Panc1 (cell line): ENCODE measurements around the gene MAPKAPK5. TPM values are rescaled to one million over a fixed set of nuclear protein-coding genes. Genes with fewer than 3 reads are reported as not detected.
"Not testable (repeated sequence)": the region's sequence is repeated elsewhere in the genome, so short reads cannot be mapped to it uniquely, and the experiment has no call there.

ENCODE experiments used
- ATAC-seq: fragments of 200-7000 bp; cut with Tn5 transposase; 2 replicates; pipeline ENCODE4 v1.9.1; 2020; ENCODE audit warnings: mild to moderate bottlenecking, moderate library complexity
- BruUV-seq: library from RNA; stranded (reverse); fragments of 400-500 nt; replicated peaks from 2 replicates; lab custom pipeline; 2021; lab: Mats Ljungman, UMichigan
- CTCF ChIA-PET: fragments of 300-600 bp; sonication (Branson Sonifier 250); formaldehyde crosslinking; loops from one replicate; lab custom pipeline; 2022; ENCODE audit warnings: antibody characterized with exemption; lab: Charles Lee
- POLR2A ChIA-PET: fragments of 300-600 bp; sonication (Branson Sonifier 250); formaldehyde crosslinking; loops from one replicate; lab custom pipeline; 2022; ENCODE audit warnings: antibody characterized with exemption; lab: Charles Lee
- DNase-seq: peaks from one replicate; pipeline ENCODE4 v3.0.0-alpha.2; 2010; ENCODE audit warnings: low read depth, low spot score
- H3K27ac ChIP-seq: 2 replicates; pipeline ENCODE4 v1.5.1; 2011; ENCODE audit warnings: mild to moderate bottlenecking, low read length, inconsistent platforms
- H3K27me3 ChIP-seq: fragments of 200-500 bp; sonication (Bioruptor generic); 2 replicates; pipeline ENCODE4 v1.6.0; 2014; ENCODE audit warnings: low read length, inconsistent platforms; ENCODE audit not compliant: control insufficient read depth, insufficient read depth
- H3K36me3 ChIP-seq: fragments of 200-500 bp; sonication (Bioruptor generic); 2 replicates; pipeline ENCODE4 v1.5.1; 2014; ENCODE audit warnings: inconsistent platforms, mild to moderate bottlenecking, low read length, moderate library complexity; ENCODE audit not compliant: control insufficient read depth, insufficient read depth
- H3K4me1 ChIP-seq: 2 replicates; pipeline ENCODE4 v1.5.1; 2011; ENCODE audit warnings: inconsistent platforms, mild to moderate bottlenecking, low read length, moderate library complexity; ENCODE audit not compliant: control insufficient read depth, insufficient read depth
- H3K4me3 ChIP-seq, 2 experiments: 2 replicates each; pipeline ENCODE4 v1.5.1; 2011 to 2012; ENCODE audit warnings: low read depth in 2 of 2, low read length in 2 of 2, mild to moderate bottlenecking in 2 of 2, inconsistent platforms in 1 of 2, moderate library complexity in 1 of 2
- H3K9me3 ChIP-seq: fragments of 200-500 bp; sonication (Bioruptor generic); 2 replicates; pipeline ENCODE4 v1.5.1; 2014; ENCODE audit warnings: low read depth, mild to moderate bottlenecking, inconsistent platforms, low read length, moderate library complexity; ENCODE audit not compliant: control insufficient read depth, insufficient read depth
- POLR2AphosphoS5 ChIP-seq: IDR thresholded peaks from 2 replicates; pipeline ENCODE4 v1.6.1; 2012; ENCODE audit warnings: mild to moderate bottlenecking, low read depth, low read length, moderate library complexity
- SIN3A ChIP-seq: IDR thresholded peaks from 2 replicates; pipeline ENCODE4 v1.6.1; 2012; ENCODE audit warnings: low read depth, mild to moderate bottlenecking, low read length, moderate library complexity, borderline replicate concordance; ENCODE audit not compliant: insufficient read depth
- in situ Hi-C: cut with HindIII; loops from 2 replicates; pipeline ENCODE4 v1.10.0; 2016; ENCODE audit warnings: low sequenced_read_pairs, low pct_unique_long_range_greater_than_20kb
- intact Hi-C: fragments of 100-400 bp; cut with micrococcal nuclease; formaldehyde crosslinking; loops from one replicate; pipeline ENCODE4 v1.10.0; 2022; ENCODE audit not compliant: unreplicated experiment
- microRNA-seq: library from miRNA; unstranded; fragments of <30 nt; microRNA quantifications from one replicate; pipeline ENCODE4 v1.1.0, GENCODE V29; 2020; ENCODE audit not compliant: unreplicated experiment
- total RNA-seq: library from RNA; stranded (reverse); gene quantifications from one replicate; pipeline ENCODE4 v1.2.1, GENCODE V29; 2021; ENCODE audit not compliant: unreplicated experiment
- TF ChIP-seq, protein P1 (sequence below): fragments of 450-650 bp; IDR thresholded peaks from 2 replicates; pipeline ENCODE4 v1.5.1; 2017; ENCODE audit warnings: mild to moderate bottlenecking

The MAPKAPK5 gene
- total RNA-seq, 1 experiment from 2014 or later, result 49.7 TPM

DNA sequence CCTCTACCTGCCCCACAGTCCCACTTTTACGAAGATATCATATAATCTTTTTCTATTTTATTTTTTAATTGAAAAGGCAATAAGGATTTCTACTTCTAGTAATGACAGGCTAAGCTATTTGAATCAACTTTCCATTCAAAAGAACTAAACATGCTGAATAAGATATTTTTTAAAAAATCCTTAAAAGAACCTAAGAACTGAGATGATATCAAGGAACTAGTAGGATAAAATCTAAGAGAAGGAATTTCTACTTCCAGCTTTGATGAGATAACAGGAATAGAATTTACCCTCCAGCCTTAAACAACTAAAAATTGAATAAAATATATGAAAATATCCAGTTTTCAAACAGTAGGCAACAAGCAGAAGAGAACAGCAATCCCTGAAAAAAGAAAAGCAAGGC lies 101.9 kb downstream of the MAPKAPK5 start:
- ATAC-seq, result no peak
- no peak for DNase-seq
- no TSS peak for BruUV-seq
- no peak overlapping the region for H3K27ac ChIP-seq
- intact Hi-C loops (no loop called here), in situ Hi-C loops (no loop called here)
- H3K4me1 ChIP-seq, result no peaks in the 10 kb centered on the region
- H3K36me3 ChIP-seq, result no peaks in the 10 kb centered on the region
- H3K9me3 ChIP-seq, result no peaks in the 10 kb centered on the region
- TF ChIP-seq POLR2AphosphoS5, result no peak
- TF ChIP-seq SIN3A, result no peak
- TF ChIP-seq, protein P1, sequence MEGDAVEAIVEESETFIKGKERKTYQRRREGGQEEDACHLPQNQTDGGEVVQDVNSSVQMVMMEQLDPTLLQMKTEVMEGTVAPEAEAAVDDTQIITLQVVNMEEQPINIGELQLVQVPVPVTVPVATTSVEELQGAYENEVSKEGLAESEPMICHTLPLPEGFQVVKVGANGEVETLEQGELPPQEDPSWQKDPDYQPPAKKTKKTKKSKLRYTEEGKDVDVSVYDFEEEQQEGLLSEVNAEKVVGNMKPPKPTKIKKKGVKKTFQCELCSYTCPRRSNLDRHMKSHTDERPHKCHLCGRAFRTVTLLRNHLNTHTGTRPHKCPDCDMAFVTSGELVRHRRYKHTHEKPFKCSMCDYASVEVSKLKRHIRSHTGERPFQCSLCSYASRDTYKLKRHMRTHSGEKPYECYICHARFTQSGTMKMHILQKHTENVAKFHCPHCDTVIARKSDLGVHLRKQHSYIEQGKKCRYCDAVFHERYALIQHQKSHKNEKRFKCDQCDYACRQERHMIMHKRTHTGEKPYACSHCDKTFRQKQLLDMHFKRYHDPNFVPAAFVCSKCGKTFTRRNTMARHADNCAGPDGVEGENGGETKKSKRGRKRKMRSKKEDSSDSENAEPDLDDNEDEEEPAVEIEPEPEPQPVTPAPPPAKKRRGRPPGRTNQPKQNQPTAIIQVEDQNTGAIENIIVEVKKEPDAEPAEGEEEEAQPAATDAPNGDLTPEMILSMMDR, result no peak
- no peak overlapping the region for H3K4me3 ChIP-seq
- POLR2A ChIA-PET, result no interaction called here
- H3K27me3 ChIP-seq, result no peaks in the 10 kb centered on the region
- CTCF ChIA-PET, result interaction anchor here (0.9 kb wide), 1 partner anchor 69 kb away, joined by 3 read pairs; the partner anchor contains the start of genes ERP29 and TMEM116

DNA sequence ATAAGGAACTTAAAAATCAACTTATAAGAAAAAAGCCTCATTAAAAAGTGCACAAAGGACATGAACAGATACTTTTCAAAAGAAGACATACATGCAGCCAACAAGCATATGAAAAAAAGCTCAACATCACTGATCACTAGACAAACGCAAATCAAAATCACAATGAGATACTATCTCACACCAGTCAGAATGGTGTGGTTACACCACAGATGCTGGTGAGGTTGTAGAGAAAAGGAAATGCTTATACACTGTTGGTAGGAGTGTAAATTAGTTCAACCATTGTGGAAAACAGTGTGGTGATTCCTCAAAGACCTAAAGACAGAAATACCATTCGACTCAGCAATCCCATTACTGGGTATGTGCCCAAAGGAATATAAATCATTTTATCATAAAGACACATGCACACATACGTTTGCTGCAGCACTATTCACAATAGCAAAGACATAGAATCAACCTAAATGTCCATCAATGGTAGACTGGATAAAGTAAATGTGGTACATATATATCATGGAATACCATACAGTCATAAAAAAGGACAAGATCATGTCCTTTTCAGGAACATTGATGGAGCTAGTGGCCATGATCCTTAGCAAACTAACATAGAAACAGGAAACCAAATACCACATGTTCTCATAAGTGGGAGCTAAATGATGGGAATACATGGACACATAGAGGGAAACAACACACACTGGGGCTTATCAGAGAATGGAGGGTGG lies 109.1 kb downstream of the MAPKAPK5 start:
- DNase-seq, BruUV-seq, H3K27me3 ChIP-seq, H3K36me3 ChIP-seq, H3K4me3 ChIP-seq, H3K9me3 ChIP-seq, H3K4me1 ChIP-seq, ATAC-seq, H3K27ac ChIP-seq, CTCF ChIA-PET, intact Hi-C loops, in situ Hi-C loops: not testable (repeated sequence)
- POLR2A ChIA-PET, result interaction anchor here (0.6 kb wide), 1 partner anchor 32 kb away, joined by 4 read pairs; no protein-coding TSS in a partner anchor

Small RNAs within 50 kb of the gene (microRNA-seq; reads per million reads assigned to microRNA genes)
- not detected for gene MIR6761

Other genes starting within 250 kb of the MAPKAPK5 start
- gene ATXN2, start 242.9 kb upstream of the MAPKAPK5 start, total RNA-seq, result 77.6 TPM
- 19.6 TPM for gene BRAP, start 156.3 kb upstream of the MAPKAPK5 start, total RNA-seq
- 30.8 TPM for gene ACAD10, start 156.2 kb upstream of the MAPKAPK5 start, total RNA-seq
- 9.0 TPM for gene ALDH2, start 75.3 kb upstream of the MAPKAPK5 start, total RNA-seq
- gene TMEM116, start 170.9 kb downstream of the MAPKAPK5 start, total RNA-seq, result 10.2 TPM
- 69.7 TPM for gene ERP29, start 171.2 kb downstream of the MAPKAPK5 start, total RNA-seq